NAMALWA (cell line): ENCODE results near the gene NFE2.

Source experiments
- DNase-seq: peaks from one replicate; pipeline ENCODE4 v3.0.0-alpha.2; 2015; ENCODE audit warnings: low spot score

Gene NFE2

GRCh38 chr12:54249489-54249888, 51.3 kb downstream of the NFE2 start:
- no peak for DNase-seq

- no peak for DNase-seq
Measured at GRCh38 chr12:54246011-54246641, 54.7 kb downstream of the NFE2 start.
